NCI-H146 treated with DMSO at 0.1 percent for 48 hours (cell line): ENCODE data around the gene NDUFV3.
"Not testable (repeated sequence)": the region's sequence is repeated elsewhere in the genome, so short reads cannot be mapped to it uniquely, and the experiment has no call there.

ENCODE experiments used
- DNase-seq: peaks from one replicate; lab custom pipeline; 2025; ENCODE audit not compliant: unreplicated experiment; lab: John Stamatoyannopoulos, UW

NDUFV3 gene

GRCh38 chr21:42855937-42856335 is 37.2 kb upstream of the NDUFV3 start:
- DNase-seq: no peak

GRCh38 chr21:42857216-42857615 is 35.9 kb upstream of the NDUFV3 start:
- no peak for DNase-seq

- no peak for DNase-seq
Measured at GRCh38 chr21:42858185-42858847, 34.8 kb upstream of the NDUFV3 start.

- no peak for DNase-seq
Measured at GRCh38 chr21:42858957-42859890, 33.9 kb upstream of the NDUFV3 start.

- no peak for DNase-seq
Measured at GRCh38 chr21:42859891-42860230, 33.2 kb upstream of the NDUFV3 start.

- no peak for DNase-seq
Measured at GRCh38 chr21:42860345-42860744, 32.8 kb upstream of the NDUFV3 start.

GRCh38 chr21:42861311-42861847 is 31.7 kb upstream of the NDUFV3 start:
- no peak for DNase-seq

GRCh38 chr21:42861848-42862400 is 31.2 kb upstream of the NDUFV3 start:
- no peak for DNase-seq

- DNase-seq: no peak
Measured at GRCh38 chr21:42862774-42863503, 30.2 kb upstream of the NDUFV3 start.

- no peak for DNase-seq
Measured at GRCh38 chr21:42863504-42863870, 29.6 kb upstream of the NDUFV3 start.

GRCh38 chr21:42864286-42864685 is 28.8 kb upstream of the NDUFV3 start:
- no peak for DNase-seq

- no peak for DNase-seq
Measured at GRCh38 chr21:42864815-42865775, 28.0 kb upstream of the NDUFV3 start.

- DNase-seq: no peak
Measured at GRCh38 chr21:42865776-42866160, 27.3 kb upstream of the NDUFV3 start.

- no peak for DNase-seq
Measured at GRCh38 chr21:42868196-42868595, 24.9 kb upstream of the NDUFV3 start.

GRCh38 chr21:42873096-42873495 is 20.0 kb upstream of the NDUFV3 start:
- no peak for DNase-seq

- not testable (repeated sequence) for DNase-seq
Measured at GRCh38 chr21:42875811-42876210, 17.3 kb upstream of the NDUFV3 start.

GRCh38 chr21:42878678-42878992 is 14.5 kb upstream of the NDUFV3 start:
- DNase-seq: peak; percentile 42

GRCh38 chr21:42878993-42879787 is 13.9 kb upstream of the NDUFV3 start, which contains the start of gene WDR4:
Gene WDR4 (minus strand): TSS chr21:42879539. CDS start chr21:42879495, 44 bp downstream.
- peak; percentile 74 for DNase-seq

GRCh38 chr21:42880352-42880751 is 12.8 kb upstream of the NDUFV3 start:
- no peak for DNase-seq
